ENCODE data around the gene SDF2. TPM values are rescaled to one million over a fixed set of nuclear protein-coding genes. Genes with fewer than 3 reads are reported as not detected.
A peak's percentile ranks its signal among the peaks of the same experiment; 100 is the strongest.

Gene SDF2
- total RNA-seq, 6 experiments from 2014 or later = 24.6 to 31.8 (median 26.4) TPM

DNA sequence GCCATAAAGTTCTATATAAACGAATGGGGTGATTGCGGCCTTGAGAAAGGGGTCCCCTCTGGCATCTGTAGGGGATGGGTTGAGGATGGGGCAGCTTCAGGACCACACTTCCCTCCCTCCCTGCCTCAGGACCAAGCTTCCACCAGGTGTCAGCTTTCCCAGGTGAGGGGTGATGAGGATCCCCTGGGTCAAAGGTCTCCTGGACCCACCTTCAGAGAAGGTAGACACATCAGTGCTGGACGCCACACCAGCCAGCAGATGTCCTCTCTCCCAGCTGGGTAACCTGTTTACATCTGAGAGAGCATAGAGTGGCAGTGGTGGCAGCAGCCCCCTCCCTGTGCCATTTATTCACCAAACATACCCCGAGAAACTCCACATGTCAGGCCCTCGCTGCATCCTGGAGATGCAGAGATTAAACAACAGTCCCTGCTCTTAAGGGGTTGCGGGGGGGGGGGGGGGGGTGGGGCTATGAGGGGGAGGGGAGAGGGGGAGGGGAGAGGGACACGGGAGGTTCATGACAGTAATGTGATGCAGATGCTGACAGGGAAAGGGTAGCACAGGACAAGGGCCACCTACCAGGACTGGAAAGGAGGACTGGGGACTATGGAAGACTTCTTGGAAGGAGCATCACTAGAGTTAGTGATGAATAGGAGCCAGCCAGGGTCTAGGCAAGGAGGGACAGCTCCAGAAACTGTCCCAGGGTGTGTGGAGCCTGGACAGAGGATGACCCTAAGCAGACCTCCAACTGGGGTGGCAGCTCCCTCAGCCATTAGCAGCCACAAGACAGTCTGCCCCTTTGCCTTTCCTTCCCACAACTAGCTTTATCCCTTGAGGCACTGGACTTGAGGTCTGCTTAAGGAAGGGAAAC, 45.0 kb upstream of the SDF2 start:
- H3K9me3 ChIP-seq = no peaks in the 10 kb centered on the region
- no peak for ATAC-seq
- intact Hi-C loops (cut with DNase I) = no loop called here
- H3K4me3 ChIP-seq = no peak overlapping the region
- H3K27ac ChIP-seq = no peak overlapping the region
- WGBS (ENCODE audit: insufficient coverage, low coverage, low lambda C conversion rate, missing lambda C conversion rate) = 77% methylated on average over 6 of the region's 7 CpGs
- no peak for DNase-seq
- H3K27me3 ChIP-seq = no peaks in the 10 kb centered on the region
- H3K4me1 ChIP-seq = peaks cover 0 to 13% (median 5%) of the 10 kb centered on the region in 4 donors
- H3K36me3 ChIP-seq = peaks cover 0 to 21% (median 5%) of the 10 kb centered on the region in 4 donors
- TF ChIP-seq POLR2A (IDR thresholded peaks at IDR 0.05) = no peak

GRCh38 chr17:28705728-28706334, 44.1 kb upstream of the SDF2 start:
- Histone ChIP-seq H3K4me3 (no peak overlapping the region), H3K9me3 (no peaks in the 10 kb centered on the region), H3K4me1 (peaks cover 0 to 15% (median 5%) of the 10 kb centered on the region in 4 donors), H3K27me3 (no peaks in the 10 kb centered on the region), H3K36me3 (peaks cover 0 to 30% (median 9%) of the 10 kb centered on the region in 4 donors), H3K27ac (no peak overlapping the region)
- ATAC-seq (peak in 1 of 4 donors; percentile 2), DNase-seq (no peak)
- TF ChIP-seq, protein P1, sequence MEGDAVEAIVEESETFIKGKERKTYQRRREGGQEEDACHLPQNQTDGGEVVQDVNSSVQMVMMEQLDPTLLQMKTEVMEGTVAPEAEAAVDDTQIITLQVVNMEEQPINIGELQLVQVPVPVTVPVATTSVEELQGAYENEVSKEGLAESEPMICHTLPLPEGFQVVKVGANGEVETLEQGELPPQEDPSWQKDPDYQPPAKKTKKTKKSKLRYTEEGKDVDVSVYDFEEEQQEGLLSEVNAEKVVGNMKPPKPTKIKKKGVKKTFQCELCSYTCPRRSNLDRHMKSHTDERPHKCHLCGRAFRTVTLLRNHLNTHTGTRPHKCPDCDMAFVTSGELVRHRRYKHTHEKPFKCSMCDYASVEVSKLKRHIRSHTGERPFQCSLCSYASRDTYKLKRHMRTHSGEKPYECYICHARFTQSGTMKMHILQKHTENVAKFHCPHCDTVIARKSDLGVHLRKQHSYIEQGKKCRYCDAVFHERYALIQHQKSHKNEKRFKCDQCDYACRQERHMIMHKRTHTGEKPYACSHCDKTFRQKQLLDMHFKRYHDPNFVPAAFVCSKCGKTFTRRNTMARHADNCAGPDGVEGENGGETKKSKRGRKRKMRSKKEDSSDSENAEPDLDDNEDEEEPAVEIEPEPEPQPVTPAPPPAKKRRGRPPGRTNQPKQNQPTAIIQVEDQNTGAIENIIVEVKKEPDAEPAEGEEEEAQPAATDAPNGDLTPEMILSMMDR (IDR thresholded peaks at IDR 0.05) = no peak
- TF ChIP-seq POLR2A (IDR thresholded peaks at IDR 0.05) = no peak
- intact Hi-C loops (cut with DNase I) = no loop called here
- WGBS (ENCODE audit: insufficient coverage, low coverage, low lambda C conversion rate, missing lambda C conversion rate) = 60% methylated on average over 6 of the region's 10 CpGs

GRCh38 chr17:28705074-28705659, 43.5 kb upstream of the SDF2 start:
- Histone ChIP-seq H3K4me3 (no peak overlapping the region), H3K9me3 (no peaks in the 10 kb centered on the region), H3K27ac (no peak overlapping the region), H3K27me3 (no peaks in the 10 kb centered on the region), H3K36me3 (peaks cover 3 to 37% (median 14%) of the 10 kb centered on the region in 4 donors), H3K4me1 (peaks cover 0 to 15% (median 2%) of the 10 kb centered on the region in 4 donors)
- no peak for TF ChIP-seq POLR2A (IDR thresholded peaks at IDR 0.05)
- WGBS (ENCODE audit: insufficient coverage, low coverage, low lambda C conversion rate, missing lambda C conversion rate) = 85% methylated on average over 2 of the region's 5 CpGs
- ATAC-seq (peak in 1 of 4 donors; percentile 2), DNase-seq (no peak)
- intact Hi-C loops (cut with DNase I) = no loop called here

GRCh38 chr17:28704219-28704858, 42.6 kb upstream of the SDF2 start:
- intact Hi-C loops (cut with DNase I) = no loop called here

More at GRCh38 chr17:28704219-28704858, 42.6 kb upstream of the SDF2 start:
- Histone ChIP-seq H3K27me3 (no peaks in the 10 kb centered on the region), H3K4me1 (peaks cover 0 to 15% (median 0%) of the 10 kb centered on the region in 4 donors), H3K36me3 (peaks cover 6 to 45% (median 21%) of the 10 kb centered on the region in 4 donors), H3K4me3 (no peak overlapping the region), H3K9me3 (no peaks in the 10 kb centered on the region), H3K27ac (no peak overlapping the region)
- 100% methylated on average over 1 of the region's 14 CpGs for WGBS (ENCODE audit: insufficient coverage, low coverage, low lambda C conversion rate, missing lambda C conversion rate)
- DNase-seq = no peak
- no peak for TF ChIP-seq POLR2A (IDR thresholded peaks at IDR 0.05)
- TF ChIP-seq, protein P1 (IDR thresholded peaks at IDR 0.05) = no peak
- no peak for ATAC-seq

All from right lobe of liver (tissue), 6 donors.